Stimulated activated CD4-positive, alpha-beta T cell treated with anti-CD3 and anti-CD28 coated beads, TNF-alpha, amount 100 ng/mL, for 48 hours (primary cell): ENCODE results near the gene EIF4G3.
"Not testable (repeated sequence)": the region's sequence is repeated elsewhere in the genome, so short reads cannot be mapped to it uniquely, and the experiment has no call there.

ENCODE experiments used
- DNase-seq, 3 donors: peaks; one replicate each; pipeline ENCODE4 v3.0.0-alpha.2; 2020; ENCODE audit warnings: low read depth in 3 of 3

Gene EIF4G3, protein sequence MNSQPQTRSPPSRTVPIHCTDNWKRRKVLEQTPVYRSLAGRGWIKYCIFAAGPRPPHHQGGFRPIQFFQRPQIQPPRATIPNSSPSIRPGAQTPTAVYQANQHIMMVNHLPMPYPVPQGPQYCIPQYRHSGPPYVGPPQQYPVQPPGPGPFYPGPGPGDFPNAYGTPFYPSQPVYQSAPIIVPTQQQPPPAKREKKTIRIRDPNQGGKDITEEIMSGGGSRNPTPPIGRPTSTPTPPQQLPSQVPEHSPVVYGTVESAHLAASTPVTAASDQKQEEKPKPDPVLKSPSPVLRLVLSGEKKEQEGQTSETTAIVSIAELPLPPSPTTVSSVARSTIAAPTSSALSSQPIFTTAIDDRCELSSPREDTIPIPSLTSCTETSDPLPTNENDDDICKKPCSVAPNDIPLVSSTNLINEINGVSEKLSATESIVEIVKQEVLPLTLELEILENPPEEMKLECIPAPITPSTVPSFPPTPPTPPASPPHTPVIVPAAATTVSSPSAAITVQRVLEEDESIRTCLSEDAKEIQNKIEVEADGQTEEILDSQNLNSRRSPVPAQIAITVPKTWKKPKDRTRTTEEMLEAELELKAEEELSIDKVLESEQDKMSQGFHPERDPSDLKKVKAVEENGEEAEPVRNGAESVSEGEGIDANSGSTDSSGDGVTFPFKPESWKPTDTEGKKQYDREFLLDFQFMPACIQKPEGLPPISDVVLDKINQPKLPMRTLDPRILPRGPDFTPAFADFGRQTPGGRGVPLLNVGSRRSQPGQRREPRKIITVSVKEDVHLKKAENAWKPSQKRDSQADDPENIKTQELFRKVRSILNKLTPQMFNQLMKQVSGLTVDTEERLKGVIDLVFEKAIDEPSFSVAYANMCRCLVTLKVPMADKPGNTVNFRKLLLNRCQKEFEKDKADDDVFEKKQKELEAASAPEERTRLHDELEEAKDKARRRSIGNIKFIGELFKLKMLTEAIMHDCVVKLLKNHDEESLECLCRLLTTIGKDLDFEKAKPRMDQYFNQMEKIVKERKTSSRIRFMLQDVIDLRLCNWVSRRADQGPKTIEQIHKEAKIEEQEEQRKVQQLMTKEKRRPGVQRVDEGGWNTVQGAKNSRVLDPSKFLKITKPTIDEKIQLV (N-terminal part only)

DNA sequence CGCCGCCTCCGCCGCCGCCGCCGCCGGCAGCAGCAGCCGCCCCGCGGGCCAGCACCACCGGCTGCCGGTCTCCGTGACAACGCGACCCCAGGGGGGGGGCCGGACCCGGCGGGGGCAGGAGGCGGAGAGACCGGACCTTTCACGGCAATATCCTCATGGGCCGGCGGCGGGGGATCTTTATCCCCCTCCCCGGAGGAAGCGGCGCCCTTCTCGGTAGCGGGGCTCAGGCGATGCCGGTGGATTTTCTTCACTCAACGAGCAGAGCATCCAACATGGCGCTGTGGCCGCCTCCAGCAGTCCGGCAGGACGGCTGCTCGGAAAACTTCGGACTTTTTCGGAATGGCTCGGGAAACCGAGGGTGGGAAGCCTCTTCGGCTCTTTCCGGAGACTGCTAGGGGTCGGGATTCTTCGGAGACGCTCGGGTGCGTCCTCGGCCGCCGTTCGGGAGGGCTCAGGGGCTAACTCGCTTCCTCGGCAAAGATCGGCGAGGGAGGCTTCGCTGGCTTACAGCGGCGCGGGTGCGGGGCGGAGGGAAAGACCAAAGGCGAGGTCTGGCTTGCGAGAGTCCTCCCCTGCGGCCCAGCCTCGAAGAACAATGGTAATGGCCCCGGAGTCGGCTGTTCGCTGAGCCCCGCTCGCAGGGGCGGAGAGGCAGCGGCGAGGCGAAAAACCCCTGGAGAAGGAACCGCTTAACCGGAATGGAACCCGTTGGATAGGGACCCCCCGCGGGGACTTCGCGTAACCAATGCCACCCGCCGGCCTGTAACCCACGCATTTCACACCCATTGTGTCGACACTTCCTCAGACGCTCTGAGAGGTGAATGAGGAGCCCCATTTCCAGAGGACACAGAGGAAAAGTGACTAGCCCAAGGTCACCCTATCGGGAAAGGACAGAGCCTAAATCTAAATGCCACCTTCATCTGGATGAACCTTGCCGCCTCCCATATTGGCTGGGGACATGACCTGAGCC, at the start of gene EIF4G3:
TSS of gene EIF4G3 (minus strand) at position 312 of the 970 bp plus-strand sequence. CDS start 174,155 bp downstream, outside the sequence.
- peak; percentile 98 to 100 (median 100) for DNase-seq

DNA sequence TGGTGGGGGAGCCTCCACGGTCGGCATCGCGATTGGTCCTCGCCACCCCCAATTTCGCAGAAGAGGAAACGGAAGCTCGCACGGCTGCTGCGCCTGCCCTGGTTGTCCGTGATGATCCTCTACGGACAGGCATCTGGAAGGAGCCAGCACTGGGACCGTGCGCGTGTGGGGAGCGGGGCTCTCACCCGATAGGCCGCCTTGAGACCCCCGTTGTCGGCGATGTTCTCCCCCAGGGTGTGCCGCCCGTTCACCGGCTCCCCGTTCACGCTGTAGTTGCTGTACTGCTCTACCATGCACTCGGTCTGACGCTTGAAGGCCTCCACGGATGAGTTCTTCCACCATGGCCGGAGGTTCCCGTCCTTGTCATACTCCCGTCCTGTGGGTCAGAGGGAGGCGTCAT, 48.4 kb upstream of the EIF4G3 start:
- DNase-seq = no peak

DNA sequence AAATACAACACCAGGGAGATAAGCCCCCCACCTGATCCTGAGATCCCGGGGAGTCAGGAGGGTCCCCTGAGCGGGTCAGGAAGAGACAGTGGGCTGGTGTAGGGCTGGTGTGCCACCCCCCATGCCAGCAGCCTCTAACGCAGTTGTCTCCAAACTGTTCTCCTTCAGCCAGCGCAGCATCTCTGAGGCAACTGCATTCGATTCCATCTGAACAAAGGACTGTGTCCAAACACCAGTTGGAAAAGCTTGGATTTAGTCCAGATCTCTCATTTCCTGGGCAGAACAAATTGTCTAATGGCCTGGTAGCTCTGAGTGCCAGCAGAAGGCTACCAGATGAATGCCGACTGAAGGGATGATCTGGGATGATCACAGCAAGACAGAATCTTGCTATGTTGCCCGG, 44.1 kb upstream of the EIF4G3 start:
- no peak for DNase-seq

DNA sequence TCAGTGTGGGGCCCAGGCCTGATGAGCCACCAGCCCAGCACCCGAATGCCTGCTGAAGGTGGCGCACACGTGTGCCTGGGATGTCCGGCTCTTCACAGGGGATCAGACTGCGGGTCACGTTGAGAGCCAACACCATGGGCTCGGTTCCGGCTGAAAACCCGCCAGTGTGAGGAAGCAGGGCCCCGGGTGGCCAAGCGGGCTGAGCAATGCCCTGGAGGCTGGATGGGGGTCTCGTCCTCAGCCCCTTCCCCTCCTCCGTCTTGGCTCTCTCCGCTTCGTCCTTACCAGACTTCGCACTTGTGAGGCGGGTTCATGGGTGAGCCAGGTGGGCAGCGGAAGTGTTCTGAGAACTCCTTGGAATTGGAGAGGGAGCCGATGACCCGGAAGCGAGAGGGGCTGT, 43.0 kb upstream of the EIF4G3 start:
- no peak for DNase-seq

DNA sequence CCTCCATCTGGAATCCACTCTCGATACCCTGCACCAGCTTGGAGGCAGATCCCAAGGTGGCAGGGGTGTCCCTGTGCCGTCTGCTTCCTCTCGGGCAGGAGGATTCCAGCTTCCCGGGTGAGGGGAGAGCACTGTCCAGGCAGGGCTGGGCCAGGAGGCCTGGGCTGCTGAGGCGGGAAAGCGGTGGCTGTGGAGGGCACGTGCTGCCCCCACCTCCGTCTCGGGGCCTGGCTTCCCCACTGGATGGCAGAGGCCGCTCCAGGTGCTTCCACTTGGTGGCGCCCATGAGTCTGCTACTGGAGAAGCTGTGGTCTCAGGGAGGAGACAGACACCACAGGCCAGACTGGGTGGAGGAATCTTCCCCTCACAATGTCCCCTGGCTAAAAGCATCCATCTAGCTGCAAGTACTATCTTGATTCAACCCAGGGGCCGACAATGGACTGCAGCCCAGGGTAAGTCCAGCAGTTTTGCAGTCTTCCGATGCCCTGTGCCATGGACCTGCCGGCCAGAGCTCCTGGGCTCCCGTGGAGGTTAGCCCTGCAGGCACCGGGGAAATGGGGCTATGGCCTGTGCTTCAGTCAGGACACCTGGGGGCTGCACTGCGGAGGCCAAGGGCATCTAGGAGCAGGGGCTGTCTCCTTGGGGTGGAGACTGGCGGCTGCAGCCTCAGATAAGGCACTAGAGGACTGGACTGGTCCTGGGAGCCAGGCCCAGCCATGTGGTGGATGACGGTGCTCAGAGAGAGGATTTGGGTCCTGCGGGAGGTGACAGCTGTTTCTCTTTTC, 41.3 kb upstream of the EIF4G3 start:
- DNase-seq = peak in 2 of 3 donors; percentile 20 to 32

DNA sequence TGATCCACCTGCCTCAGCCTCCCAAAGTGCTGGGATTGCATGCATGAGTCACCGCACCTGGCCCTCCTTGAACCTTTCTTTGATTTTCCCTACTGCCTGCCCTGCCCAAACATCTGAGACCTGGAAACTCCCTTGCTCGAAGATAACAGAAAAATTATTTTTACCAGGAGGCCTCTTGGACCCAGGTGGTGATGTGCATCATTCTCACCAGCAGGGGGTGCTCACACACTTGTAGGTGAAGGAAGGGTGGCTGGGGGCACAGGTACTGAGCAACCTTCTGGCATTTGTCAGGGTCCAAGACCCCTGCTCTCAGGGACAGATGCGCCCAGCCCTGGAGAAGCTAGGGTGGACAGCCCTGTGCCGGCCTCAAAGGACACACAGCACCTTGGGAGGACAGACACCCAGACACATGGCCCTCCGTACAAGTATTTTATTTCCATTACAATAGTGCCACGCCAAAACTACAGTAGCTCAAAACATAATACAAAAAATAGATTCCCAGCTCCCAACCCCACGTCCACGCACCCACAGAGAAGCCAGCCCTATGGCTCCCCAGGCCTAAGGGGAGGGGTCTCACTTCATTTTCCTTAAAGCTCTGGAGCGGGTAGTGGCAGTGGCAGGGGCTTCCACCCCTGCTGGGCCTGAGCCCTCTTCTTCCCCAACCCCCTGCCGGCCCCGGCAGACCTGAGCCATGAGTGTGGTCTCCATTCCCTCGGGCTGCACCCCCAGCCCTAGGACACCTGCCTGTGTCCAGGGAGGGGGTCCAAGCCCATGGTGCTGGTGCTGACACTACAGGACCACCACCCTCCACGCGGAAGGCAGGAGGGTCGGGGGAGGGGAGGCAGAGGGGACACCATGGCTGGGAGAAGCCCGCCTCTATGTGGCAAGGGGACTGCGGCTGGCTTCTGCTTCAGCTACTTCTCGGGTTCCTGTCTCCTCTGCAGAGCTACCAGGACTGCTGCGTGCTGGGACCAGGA, 40.4 kb upstream of the EIF4G3 start:
- DNase-seq = peak; percentile 52 to 73 (median 61)

DNA sequence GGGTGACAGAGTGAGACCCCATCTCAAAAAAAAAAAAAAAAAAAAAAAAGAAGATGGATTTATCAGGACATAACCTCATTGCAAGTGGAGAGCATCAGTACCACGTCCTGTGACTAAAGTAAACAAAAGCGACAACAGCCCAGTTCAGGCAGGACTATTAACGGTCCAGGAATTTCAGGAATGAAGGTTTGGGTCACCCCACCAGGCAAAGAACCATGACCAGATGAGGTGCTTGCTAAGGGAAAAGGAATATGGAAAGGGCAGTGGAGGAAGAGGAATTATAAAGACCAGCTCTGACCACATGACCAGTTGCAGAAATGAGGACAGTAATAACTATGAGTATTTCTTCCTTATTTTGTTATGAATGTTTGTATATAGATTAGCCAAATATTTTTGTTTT, 35.4 kb upstream of the EIF4G3 start:
- no peak for DNase-seq

DNA sequence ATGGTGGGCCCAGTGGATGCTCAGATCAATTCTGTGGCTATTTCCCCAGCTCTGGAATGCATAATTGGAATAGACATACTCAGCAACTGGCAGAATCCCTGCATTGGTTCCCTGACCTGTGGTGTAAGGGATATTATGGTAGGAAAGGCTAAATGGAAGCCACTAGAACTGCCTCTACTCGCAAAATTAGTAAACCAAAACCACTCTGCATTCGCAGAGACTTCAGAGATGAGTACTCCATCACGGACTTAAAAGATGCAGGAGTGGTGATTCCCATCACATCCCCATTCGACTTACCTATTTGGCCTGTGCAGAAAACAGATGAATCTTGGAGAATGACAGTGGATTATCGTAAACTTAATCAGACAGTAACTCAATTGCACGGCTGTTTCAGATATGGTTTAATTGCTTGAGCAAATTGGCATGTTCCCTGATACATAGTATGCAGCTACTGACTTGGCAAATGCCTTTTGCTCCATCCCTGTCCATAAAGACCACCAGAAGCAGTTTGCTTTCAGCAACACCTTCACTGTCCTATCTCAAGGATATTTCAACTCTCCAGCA, 31.5 kb upstream of the EIF4G3 start:
- not testable (repeated sequence) for DNase-seq

DNA sequence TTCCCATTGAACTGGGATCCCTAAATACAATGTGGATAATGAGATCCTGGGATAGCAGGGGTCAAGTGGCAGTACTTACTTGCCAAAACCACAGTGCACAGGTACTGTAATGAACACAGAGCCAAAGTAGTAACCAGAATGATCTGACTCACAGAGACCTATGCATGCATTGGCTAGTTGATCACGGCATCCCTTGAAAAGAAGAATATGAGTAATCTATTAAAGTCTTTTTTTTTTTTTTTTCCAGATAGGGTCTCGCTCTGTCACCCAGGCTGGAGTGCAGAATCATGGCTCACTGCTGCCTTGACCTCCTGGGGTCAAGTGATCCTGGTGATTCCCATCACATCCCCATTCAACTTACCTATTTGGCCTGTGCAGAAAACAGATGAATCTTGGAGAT, 29.4 kb upstream of the EIF4G3 start:
- DNase-seq = no peak

DNA sequence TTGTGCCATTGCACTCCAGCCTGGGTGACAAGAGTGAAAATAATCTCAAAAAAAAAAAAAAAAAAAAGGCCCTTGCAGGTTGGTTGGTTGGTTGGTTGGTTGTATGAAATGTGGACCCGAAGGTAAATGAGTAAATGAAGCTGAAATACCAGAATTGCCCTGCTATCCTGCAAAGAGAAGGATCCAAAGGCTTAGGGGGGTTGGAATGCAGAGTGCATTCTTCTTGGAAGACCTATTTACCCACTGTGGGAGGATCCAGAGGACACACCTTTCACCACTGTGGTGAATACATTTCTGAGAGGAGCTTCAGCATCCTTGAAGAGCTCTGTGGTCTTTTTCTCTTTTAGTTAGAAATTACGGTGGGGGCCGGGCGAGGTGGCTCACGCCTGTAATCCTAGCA, 28.7 kb upstream of the EIF4G3 start:
- DNase-seq = no peak

DNA sequence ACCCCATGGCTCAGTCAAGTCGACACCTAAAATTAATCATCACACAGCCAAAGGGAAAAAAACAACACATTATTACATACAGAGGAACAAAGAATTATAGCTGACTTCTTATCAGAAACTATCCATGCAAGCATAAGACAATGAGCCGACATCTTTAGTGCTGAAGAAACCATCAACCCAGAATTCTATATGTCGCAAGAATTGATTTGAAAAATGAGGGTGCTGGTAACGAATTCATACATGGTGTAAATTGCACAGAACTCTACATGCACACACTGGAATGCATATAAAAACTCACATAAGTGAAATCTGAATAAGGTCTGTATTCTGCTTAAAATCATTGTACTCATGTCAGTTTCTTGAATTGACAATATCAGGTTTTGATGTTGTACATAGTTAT, 25.0 kb upstream of the EIF4G3 start:
- DNase-seq = no peak

DNA sequence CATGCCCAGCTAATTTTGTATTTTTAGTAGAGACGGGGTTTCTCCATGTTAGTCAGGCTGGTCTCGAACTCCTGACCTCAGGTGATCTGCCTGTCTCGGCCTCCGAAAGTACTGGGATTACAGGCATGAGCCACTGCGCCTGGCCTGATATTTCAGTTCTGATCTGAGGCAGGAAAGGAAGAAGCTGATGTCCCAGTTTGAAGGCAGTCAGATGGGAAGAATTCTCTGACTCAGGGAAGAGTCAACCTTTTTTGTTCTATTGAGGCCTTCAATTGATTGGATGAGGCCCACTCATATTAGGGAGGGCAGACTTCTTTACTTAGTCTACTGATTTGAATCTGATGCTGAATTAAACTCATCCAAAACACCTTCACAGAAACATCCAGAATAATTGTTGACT, 24.5 kb upstream of the EIF4G3 start:
- not testable (repeated sequence) for DNase-seq

DNA sequence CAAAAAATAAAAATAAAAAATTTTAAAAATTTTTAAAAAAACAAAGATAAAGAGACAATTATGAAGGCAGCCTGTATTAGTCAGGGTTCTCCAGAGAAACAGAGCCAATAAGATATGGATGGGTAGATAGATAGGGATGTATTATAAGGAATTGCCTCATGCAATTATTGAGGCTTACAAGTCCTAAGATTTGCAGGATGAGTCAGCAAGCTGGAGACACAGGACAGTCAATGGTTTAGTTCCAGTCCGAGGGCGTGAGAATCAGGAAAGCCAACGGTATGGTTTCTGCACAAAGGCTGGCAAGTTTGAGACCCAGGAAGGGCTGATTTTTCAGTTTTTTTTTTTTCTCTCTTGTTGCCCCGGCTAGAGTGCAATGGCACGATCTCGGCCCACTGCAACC, 24.1 kb upstream of the EIF4G3 start:
- no peak for DNase-seq

DNA sequence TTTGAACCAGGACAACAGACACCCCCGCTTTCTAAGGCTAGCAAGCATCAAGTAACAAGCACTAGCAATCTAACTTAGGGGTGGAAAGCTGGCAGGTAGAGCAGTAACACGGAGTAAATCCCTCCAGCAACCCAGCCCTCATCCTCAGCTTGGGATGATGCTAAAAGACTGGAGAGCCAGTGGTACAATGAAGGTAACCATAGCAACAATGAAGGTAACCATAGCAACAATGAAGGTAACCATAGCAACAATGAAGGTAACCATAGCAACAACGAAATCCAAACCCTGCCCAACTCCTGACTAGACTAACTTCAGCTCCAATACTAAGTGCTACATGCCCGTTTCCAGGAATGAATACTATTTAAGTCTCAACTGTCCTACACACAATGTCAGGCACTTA, 22.2 kb upstream of the EIF4G3 start:
- DNase-seq = no peak

DNA sequence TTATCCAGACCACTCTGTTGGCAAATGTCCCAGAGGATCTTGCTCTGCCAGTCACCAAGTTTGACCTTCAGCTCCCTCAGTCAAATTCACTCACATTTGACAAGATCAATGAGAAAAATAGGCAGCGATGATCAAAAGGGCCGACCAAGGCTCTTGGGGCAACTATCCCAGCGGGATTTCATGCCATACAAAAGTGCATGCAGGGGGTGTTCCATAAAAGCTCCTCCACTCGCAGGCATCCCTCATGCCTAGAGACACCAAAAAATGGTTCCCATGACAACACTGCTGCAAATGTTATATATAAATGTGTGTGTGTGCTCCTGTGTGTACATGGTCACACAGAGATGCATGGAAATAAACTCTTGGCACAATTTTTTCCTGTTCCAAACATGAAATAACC, 16.2 kb upstream of the EIF4G3 start:
- no peak for DNase-seq

DNA sequence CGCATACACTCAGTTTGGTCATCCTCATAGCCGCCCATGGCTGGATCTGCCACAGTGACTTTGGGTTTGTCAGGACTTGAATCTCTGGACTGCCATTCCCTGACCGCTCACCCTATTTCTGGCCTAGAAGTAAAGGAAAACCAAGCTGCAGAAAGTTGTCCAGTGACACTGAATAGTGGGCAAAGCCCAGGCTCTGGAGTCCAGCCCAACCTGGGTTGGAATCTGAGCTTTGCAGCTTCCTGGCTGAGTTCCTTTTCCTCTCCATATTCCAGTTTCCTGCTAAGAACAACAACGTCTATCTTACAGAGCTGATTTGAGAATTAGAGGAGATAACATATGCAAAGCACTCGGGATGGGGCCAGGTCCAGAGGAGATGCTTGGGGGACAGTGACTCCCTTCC, 15.6 kb upstream of the EIF4G3 start:
- DNase-seq = no peak

DNA sequence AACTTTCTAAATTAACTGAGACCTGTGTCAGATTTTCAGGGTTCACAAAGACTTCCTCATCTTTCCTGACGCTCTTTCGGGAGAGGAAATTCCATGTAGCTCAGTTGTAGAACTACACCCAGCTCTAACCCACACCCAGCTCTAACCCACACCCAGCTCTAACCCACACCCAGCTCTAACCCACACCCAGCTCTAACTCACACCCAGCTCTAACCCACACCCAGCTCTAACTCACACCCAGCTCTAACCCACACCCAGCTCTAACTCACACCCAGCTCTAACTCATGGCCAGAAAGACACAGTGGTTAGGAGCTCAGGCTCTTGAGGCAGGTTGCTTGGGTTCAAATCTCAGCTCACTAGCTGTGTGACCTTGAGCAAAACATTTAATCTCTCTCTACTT, 14.1 kb upstream of the EIF4G3 start:
- DNase-seq = not testable (repeated sequence)

DNA sequence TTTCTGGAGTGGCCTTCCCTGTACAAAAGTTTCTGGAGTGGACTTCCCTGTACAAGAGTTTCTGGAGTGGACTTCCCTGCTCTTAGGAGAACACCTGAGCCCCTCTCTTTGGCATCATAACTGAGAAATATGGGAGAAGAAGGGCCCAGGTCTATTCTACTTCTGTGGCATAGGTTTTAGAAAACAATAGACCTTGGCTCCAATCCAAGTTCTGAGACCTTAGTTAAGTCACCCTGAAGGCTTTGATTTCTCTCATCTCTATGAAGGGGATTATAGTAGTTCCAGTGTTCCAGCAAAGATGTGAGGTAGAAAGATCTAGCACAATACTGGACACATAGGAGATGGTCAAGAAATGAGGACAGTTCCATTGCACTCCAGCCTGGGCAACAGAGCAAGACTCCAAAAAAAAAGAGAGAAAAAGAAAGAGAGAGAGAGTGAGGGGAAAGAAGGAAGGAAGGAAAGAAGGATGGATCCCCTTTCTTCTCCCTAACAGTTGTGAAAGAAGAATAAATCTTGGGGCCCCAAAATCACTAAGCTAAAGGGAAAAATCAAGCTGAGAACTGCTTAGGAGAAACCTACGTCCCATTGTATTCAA, 13.3 kb upstream of the EIF4G3 start:
- no peak for DNase-seq
